ENCODE measurements around the gene PRKCB.

The PRKCB gene

DNA sequence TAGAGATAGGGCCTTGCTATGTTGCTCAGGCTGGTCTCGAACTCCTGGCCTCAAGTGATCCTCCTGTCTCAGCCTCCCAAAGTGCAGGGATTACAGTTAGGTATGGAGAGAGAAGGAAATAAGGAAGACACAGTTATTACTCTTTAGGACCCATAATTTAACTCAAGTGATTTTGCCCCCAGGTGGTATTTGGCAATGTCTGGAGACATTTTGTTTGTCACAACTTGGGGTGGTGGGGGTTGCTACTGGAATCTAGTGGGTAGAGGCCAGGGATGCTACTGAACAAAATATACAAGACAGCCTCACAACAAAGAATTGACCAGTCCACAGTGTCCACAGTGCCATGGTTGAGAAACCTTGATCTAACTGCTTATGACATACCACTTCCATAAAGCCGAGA, 64.1 kb downstream of the PRKCB start:
- no peak overlapping the region for H3K4me3 ChIP-seq (ENCODE audit: low read length)
- H3K9me3 ChIP-seq (ENCODE audit: control insufficient read depth, insufficient read depth, low read length), result no peaks in the 10 kb centered on the region
- H3K27me3 ChIP-seq (ENCODE audit: control insufficient read depth, low read length), result 0 out of 2 replicates have a peak, but pooled peaks cover 3% of the 10 kb centered on the region
- TF ChIP-seq CTCF (IDR thresholded peaks at IDR 0.05; ENCODE audit: low read depth, low read length, poor library complexity, severe bottlenecking), result no peak
- TF ChIP-seq EZH2phosphoT487 (IDR thresholded peaks at IDR 0.05; ENCODE audit: borderline replicate concordance, low read length), result no peak
- no peaks in the 10 kb centered on the region for H4K20me1 ChIP-seq (ENCODE audit: control insufficient read depth, insufficient read depth, low read depth, low read length)
- H3K36me3 ChIP-seq (ENCODE audit: control insufficient read depth, low read length), result no peaks in the 10 kb centered on the region
- H3K79me2 ChIP-seq (ENCODE audit: control insufficient read depth, low read length), result no peaks in the 10 kb centered on the region
- no peaks in the 10 kb centered on the region for H3F3A ChIP-seq (ENCODE audit: control insufficient read depth, insufficient read depth)
- H3K4me1 ChIP-seq (ENCODE audit: control insufficient read depth, low read length), result peaks cover 8% of the 10 kb centered on the region
- H3K9me2 ChIP-seq (replicated peaks; ENCODE audit: control insufficient read depth, low read length), result no peaks in the 10 kb centered on the region
- no peak overlapping the region for H3K27ac ChIP-seq (ENCODE audit: low read depth, low read length)
- H3K4me2 ChIP-seq (ENCODE audit: low read length), result no peak overlapping the region

- Histone ChIP-seq H3K9me3 (ENCODE audit: control insufficient read depth, insufficient read depth, low read length) (no peaks in the 10 kb centered on the region), H3K36me3 (ENCODE audit: control insufficient read depth, low read length) (no peaks in the 10 kb centered on the region), H3F3A (ENCODE audit: control insufficient read depth, insufficient read depth) (no peaks in the 10 kb centered on the region), H3K4me1 (ENCODE audit: control insufficient read depth, low read length) (peaks cover 8% of the 10 kb centered on the region), H3K27me3 (ENCODE audit: control insufficient read depth, low read length) (0 out of 2 replicates have a peak, but pooled peaks cover 3% of the 10 kb centered on the region), H3K4me3 (ENCODE audit: low read length) (no peak overlapping the region), H3K4me2 (ENCODE audit: low read length) (no peak overlapping the region), H4K20me1 (ENCODE audit: control insufficient read depth, insufficient read depth, low read depth, low read length) (no peaks in the 10 kb centered on the region), H3K79me2 (ENCODE audit: control insufficient read depth, low read length) (no peaks in the 10 kb centered on the region), H3K9me2 (replicated peaks; ENCODE audit: control insufficient read depth, low read length) (no peaks in the 10 kb centered on the region), H3K27ac (ENCODE audit: low read depth, low read length) (no peak overlapping the region)
- TF ChIP-seq EZH2phosphoT487 (IDR thresholded peaks at IDR 0.05; ENCODE audit: borderline replicate concordance, low read length), result no peak
- no peak for TF ChIP-seq CTCF (IDR thresholded peaks at IDR 0.05; ENCODE audit: low read depth, low read length, poor library complexity, severe bottlenecking)
Observed at GRCh38 chr16:23900480-23901177, 64.8 kb downstream of the PRKCB start.

DNA sequence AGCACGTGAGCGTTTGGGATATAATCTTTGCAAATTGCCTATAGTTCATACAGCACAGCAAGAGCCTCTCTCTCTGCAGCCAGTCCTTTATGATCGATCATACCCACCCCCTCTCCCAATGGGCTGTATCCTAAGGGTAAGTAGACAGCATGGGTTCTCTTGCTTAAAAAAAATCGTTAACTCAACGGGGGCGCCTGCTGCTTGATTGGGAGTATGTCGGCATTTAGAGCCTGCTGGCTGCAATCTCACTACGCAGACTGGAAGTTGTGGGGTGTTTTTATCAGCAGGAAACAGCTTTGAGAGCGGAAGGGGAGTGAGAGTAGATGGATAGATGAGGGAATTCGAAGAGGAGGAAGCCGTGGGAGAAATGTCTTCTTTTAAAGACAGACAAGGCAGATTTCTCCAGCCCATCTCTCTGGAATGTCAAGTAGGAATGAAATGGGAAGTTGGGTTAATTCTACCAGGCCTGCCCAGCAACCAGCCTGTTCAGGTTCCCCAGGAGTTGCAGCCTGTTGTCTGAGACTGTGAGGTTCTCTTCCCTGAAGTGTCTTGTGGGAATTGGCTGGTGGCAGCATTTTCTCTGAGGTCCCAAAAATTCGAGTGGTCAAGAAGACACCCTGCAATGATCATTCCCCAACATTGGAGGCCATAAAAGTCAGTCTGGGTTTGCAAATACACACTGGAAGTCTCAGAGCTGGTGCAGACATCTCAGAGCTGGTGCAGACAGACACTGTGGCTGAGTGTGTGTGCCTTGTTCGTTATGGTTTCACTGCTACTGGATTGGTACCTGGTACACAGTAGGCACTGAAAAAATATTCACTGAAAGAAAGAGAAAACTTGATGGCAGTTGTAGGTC, 65.6 kb downstream of the PRKCB start:
- Histone ChIP-seq H3F3A (ENCODE audit: control insufficient read depth, insufficient read depth) (no peaks in the 10 kb centered on the region), H3K9me2 (replicated peaks; ENCODE audit: control insufficient read depth, low read length) (no peaks in the 10 kb centered on the region), H3K27me3 (ENCODE audit: control insufficient read depth, low read length) (0 out of 2 replicates have a peak, but pooled peaks cover 3% of the 10 kb centered on the region), H3K4me3 (ENCODE audit: low read length) (no peak overlapping the region), H3K36me3 (ENCODE audit: control insufficient read depth, low read length) (no peaks in the 10 kb centered on the region), H3K4me1 (ENCODE audit: control insufficient read depth, low read length) (peaks cover 8% of the 10 kb centered on the region), H3K79me2 (ENCODE audit: control insufficient read depth, low read length) (no peaks in the 10 kb centered on the region), H3K27ac (ENCODE audit: low read depth, low read length) (no peak overlapping the region), H3K4me2 (ENCODE audit: low read length) (no peak overlapping the region), H4K20me1 (ENCODE audit: control insufficient read depth, insufficient read depth, low read depth, low read length) (no peaks in the 10 kb centered on the region), H3K9me3 (ENCODE audit: control insufficient read depth, insufficient read depth, low read length) (no peaks in the 10 kb centered on the region)
- TF ChIP-seq EZH2phosphoT487 (IDR thresholded peaks at IDR 0.05; ENCODE audit: borderline replicate concordance, low read length) (no peak), CTCF (IDR thresholded peaks at IDR 0.05; ENCODE audit: low read depth, low read length, poor library complexity, severe bottlenecking) (no peak)
